Progenitor cell of endocrine pancreas (in vitro differentiated cells): ENCODE data around the gene KRT35. TPM values are rescaled to one million over a fixed set of nuclear protein-coding genes. Genes with fewer than 3 reads are reported as not detected.
"Not testable (repeated sequence)": the region's sequence is repeated elsewhere in the genome, so short reads cannot be mapped to it uniquely, and the experiment has no call there.

Experiments used
- DNase-seq: peaks from one replicate; pipeline ENCODE4 v3.0.0; 2021; ENCODE audit warnings: low spot score; ENCODE audit not compliant: unreplicated experiment
- H3K27ac Mint-ChIP-seq: 2 replicates; pipeline ENCODE4 v1.8.0; 2021; ENCODE audit warnings: mild to moderate bottlenecking, moderate library complexity, mixed read lengths
- H3K27me3 Mint-ChIP-seq: 2 replicates; pipeline ENCODE4 v1.8.0; 2021; ENCODE audit warnings: mixed read lengths
- H3K36me3 Mint-ChIP-seq: 2 replicates; pipeline ENCODE4 v1.8.0; 2022; ENCODE audit warnings: mixed read lengths; ENCODE audit not compliant: insufficient read depth
- H3K4me1 Mint-ChIP-seq: 2 replicates; pipeline ENCODE4 v1.8.0; 2021; ENCODE audit warnings: low read depth, mixed read lengths
- H3K4me3 Mint-ChIP-seq: 2 replicates; pipeline ENCODE4 v1.8.0; 2021; ENCODE audit warnings: low read depth, mild to moderate bottlenecking, moderate library complexity, mixed read lengths
- H3K9me3 Mint-ChIP-seq: 2 replicates; pipeline ENCODE4 v1.8.0; 2021; ENCODE audit warnings: low read depth, mixed read lengths
- total RNA-seq: library from RNA; stranded (reverse); gene quantifications from 2 replicates; pipeline ENCODE4 v1.2.1, GENCODE V29; 2021
- TF ChIP-seq, protein P1 (sequence below): fragments of 200-600 bp; sonication (generic); IDR thresholded peaks from one replicate; pipeline ENCODE4 v1.5.0; 2021; ENCODE audit warnings: antibody characterized with exemption, mild to moderate bottlenecking; ENCODE audit not compliant: unreplicated experiment

Gene KRT35
- total RNA-seq, 1 donor from 2014 or later = not detected

DNA sequence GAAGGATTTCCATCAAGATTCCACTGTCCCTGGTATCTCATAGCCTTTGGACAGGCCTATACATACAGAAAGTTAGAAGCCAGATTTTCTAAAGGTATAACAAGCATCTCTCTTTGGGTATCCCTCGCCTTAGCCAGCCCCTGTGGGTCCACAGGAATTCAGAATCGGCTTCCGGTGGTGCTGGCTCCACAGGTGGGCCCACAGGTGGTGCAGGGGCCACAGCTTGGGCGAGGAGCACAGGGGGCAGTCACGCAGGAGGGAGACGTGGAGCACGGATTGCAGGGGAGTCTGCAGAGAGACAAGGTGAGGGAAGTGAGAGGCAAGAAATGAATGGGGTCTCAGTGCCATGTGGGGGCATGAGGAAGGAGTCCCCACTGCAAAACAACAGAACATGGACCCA, 43.7 kb downstream of the KRT35 start:
- TF ChIP-seq, protein P1, sequence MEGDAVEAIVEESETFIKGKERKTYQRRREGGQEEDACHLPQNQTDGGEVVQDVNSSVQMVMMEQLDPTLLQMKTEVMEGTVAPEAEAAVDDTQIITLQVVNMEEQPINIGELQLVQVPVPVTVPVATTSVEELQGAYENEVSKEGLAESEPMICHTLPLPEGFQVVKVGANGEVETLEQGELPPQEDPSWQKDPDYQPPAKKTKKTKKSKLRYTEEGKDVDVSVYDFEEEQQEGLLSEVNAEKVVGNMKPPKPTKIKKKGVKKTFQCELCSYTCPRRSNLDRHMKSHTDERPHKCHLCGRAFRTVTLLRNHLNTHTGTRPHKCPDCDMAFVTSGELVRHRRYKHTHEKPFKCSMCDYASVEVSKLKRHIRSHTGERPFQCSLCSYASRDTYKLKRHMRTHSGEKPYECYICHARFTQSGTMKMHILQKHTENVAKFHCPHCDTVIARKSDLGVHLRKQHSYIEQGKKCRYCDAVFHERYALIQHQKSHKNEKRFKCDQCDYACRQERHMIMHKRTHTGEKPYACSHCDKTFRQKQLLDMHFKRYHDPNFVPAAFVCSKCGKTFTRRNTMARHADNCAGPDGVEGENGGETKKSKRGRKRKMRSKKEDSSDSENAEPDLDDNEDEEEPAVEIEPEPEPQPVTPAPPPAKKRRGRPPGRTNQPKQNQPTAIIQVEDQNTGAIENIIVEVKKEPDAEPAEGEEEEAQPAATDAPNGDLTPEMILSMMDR = no peak

DNA sequence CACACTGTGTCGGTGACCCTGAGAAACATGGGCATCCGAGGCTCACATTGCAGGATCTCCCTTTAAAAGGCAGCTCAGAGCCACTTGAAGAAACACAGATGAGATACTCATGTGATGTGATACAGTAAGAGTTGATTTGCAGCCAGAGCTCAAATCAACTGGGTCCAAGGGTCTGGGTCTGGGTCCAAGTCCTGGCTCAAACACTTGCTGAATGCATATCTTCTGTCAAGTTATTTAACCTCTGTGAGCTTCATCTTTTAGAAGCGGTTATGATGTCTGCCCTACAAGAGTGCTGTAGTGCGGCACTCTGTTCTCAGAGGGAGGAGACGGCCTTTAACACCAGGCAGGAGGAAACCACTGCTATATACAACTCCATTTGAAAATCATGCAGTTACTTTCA, 46.5 kb downstream of the KRT35 start:
- no peaks in the 10 kb centered on the region for H3K9me3 Mint-ChIP-seq
- DNase-seq = no peak
- no peak overlapping the region for H3K4me3 Mint-ChIP-seq
- no peaks in the 10 kb centered on the region for H3K36me3 Mint-ChIP-seq
- H3K27ac Mint-ChIP-seq = no peak overlapping the region
- TF ChIP-seq, protein P1 = no peak
- H3K4me1 Mint-ChIP-seq = no peaks in the 10 kb centered on the region
- H3K27me3 Mint-ChIP-seq = peaks cover 48% of the 10 kb centered on the region

More for the DNA sequence above, 43.7 kb downstream of the KRT35 start:
- Mint-ChIP-seq H3K27me3 (peaks cover 44% of the 10 kb centered on the region), H3K4me1 (no peaks in the 10 kb centered on the region), H3K27ac (no peak overlapping the region), H3K9me3 (no peaks in the 10 kb centered on the region), H3K36me3 (no peaks in the 10 kb centered on the region), H3K4me3 (no peak overlapping the region)
- no peak for DNase-seq

DNA sequence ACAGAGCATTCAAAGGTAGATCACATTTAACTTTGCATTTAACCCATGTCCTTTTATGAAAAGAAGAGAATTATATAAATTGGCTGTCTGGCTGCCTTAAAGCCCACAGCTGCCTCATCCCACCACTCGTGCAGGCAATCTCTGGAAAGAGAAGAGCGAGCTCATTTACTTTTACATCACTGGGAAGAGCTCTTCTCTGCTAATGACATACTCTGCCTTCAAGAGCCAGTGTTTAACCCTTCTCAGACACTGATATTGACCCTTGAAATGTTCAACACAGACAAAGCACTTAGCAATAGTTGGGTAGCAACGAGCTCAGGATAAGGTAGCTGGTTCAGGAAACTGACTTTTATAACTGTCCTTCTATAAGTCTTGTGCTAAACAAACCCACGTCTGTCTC, 46.9 kb downstream of the KRT35 start:
- peaks cover 46% of the 10 kb centered on the region for H3K27me3 Mint-ChIP-seq
- H3K27ac Mint-ChIP-seq = no peak overlapping the region
- TF ChIP-seq, protein P1 = no peak
- H3K36me3 Mint-ChIP-seq = no peaks in the 10 kb centered on the region
- H3K4me3 Mint-ChIP-seq = no peak overlapping the region
- H3K4me1 Mint-ChIP-seq = no peaks in the 10 kb centered on the region
- H3K9me3 Mint-ChIP-seq = no peaks in the 10 kb centered on the region
- DNase-seq = no peak

DNA sequence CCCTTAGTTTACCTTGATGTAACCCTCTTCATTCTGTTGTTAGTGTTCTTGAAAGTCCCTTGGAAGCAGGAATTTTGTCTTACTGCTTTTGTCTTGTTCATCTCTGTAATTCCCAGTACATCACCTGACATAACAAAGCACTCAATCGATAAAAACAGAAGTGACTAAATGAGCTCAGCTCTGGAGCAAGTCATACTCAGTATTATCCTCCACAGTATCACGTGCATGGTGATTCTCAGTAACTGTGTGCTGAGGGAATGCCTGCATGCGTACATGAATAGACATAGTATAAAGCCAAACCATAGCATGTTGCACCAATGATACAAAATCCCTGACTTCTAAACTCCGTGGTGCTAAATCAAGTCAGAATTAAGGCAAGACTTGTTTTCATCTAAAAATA, 47.4 kb downstream of the KRT35 start:
- Mint-ChIP-seq H3K27me3 (peaks cover 50% of the 10 kb centered on the region), H3K4me1 (no peaks in the 10 kb centered on the region), H3K36me3 (no peaks in the 10 kb centered on the region), H3K4me3 (no peak overlapping the region), H3K27ac (no peak overlapping the region), H3K9me3 (no peaks in the 10 kb centered on the region)
- TF ChIP-seq, protein P1 = no peak
- DNase-seq = no peak

DNA sequence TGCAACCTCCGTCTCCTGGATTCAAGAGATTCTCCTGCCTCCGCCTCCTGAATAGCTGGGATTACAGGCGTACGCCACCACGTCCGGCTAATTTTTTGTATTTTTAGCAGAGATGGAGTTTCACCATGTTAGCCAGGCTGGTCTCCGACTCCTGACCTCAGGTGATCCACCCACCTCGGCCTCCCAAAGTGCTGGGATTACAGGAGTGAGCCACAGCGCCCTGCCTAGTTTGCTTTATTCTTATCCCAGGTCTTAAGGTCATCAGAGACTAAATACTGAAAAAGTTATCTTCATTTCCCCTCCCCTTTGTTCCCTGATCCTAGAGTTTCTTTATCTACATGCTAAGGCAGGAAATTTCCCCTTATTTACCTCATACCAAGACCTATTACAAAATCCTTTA, 50.6 kb downstream of the KRT35 start:
- H3K4me3 Mint-ChIP-seq, H3K4me1 Mint-ChIP-seq, H3K36me3 Mint-ChIP-seq, H3K27ac Mint-ChIP-seq, DNase-seq, H3K9me3 Mint-ChIP-seq: not testable (repeated sequence)
- H3K27me3 Mint-ChIP-seq = peaks cover 38% of the 10 kb centered on the region

DNA sequence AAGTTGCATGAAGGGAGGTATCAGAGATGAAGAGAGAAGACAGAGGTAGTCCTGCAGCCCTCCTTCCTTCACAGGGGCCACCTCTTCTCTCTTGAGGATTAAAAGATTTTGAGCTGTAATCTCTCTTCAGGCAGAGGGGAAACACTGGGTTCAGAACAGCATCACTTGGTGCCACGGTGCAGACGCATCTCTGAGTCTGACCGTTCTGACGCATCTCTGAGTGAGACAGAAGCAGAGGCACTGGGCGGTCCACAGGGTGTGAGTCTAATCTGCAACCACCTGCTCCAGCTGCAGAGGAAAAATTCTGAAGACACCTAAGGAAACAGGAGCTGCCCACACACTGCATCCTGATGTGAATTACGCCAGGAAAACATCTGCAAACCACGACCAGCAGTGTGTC, 51.3 kb downstream of the KRT35 start:
- no peak overlapping the region for H3K27ac Mint-ChIP-seq
- no peak for DNase-seq
- H3K9me3 Mint-ChIP-seq = no peaks in the 10 kb centered on the region
- no peak overlapping the region for H3K4me3 Mint-ChIP-seq
- no peaks in the 10 kb centered on the region for H3K36me3 Mint-ChIP-seq
- H3K27me3 Mint-ChIP-seq = peaks cover 41% of the 10 kb centered on the region
- H3K4me1 Mint-ChIP-seq = no peaks in the 10 kb centered on the region
- TF ChIP-seq, protein P1 = no peak
